Stomach (tissue), 9 donors: ENCODE data around the gene KCNMB3. TPM values are rescaled to one million over a fixed set of nuclear protein-coding genes. Genes with fewer than 3 reads are reported as not detected.

Experiments used
- DNase-seq, 2 donors: peaks; one replicate each; pipeline versions ENCODE4 v3.0.0 to v3.0.0-alpha.2; 2013 to 2019
- H3K27ac ChIP-seq, 5 donors: fragments of 200-600 bp in 4 of 5; sonication (generic) in 4 of 5; one replicate each; pipeline ENCODE4 v1.5.1; 2013 to 2019; ENCODE audit warnings: mild to moderate bottlenecking in 1 of 5, moderate library complexity in 1 of 5
- H3K27me3 ChIP-seq, 3 donors: fragments of 200-600 bp; sonication (generic); one replicate each; pipeline ENCODE4 v1.5.1; 2017 to 2019; ENCODE audit warnings: mixed run types in 1 of 3
- H3K36me3 ChIP-seq, 4 donors: fragments of 200-600 bp; sonication (generic); 1 replicate in 3 of 4; 2 replicates in 1 of 4; pipeline ENCODE4 v1.5.1; 2016 to 2019
- H3K4me1 ChIP-seq, 4 donors: fragments of 200-600 bp; sonication (generic); one replicate each; pipeline ENCODE4 v1.5.1; 2016 to 2019
- H3K4me3 ChIP-seq, 4 donors: fragments of 200-600 bp; sonication (generic) in 3 of 4; one replicate each; pipeline ENCODE4 v1.5.1; 2016 to 2019; ENCODE audit warnings: mild to moderate bottlenecking in 1 of 4
- H3K9me3 ChIP-seq, 4 donors: fragments of 200-600 bp; sonication (generic); one replicate each; pipeline ENCODE4 v1.5.1; 2016 to 2019
- EP300 ChIP-seq: sonication (generic); formaldehyde crosslinking; IDR thresholded peaks from one replicate; pipeline ENCODE4 v1.6.1; 2017; ENCODE audit warnings: antibody characterized with exemption
- POLR2A ChIP-seq, 4 donors: fragments of 450-650 bp; IDR thresholded peaks; one replicate each; pipeline ENCODE4 v1.6.1; 2016; ENCODE audit warnings: antibody characterized with exemption in 4 of 4, control low read depth in 2 of 4, mild to moderate bottlenecking in 1 of 4, moderate library complexity in 1 of 4
- POLR2AphosphoS5 ChIP-seq, 3 donors: sonication (generic); formaldehyde crosslinking; IDR thresholded peaks; one replicate each; pipeline ENCODE4 v1.6.1; 2016; ENCODE audit warnings: antibody characterized with exemption in 3 of 3
- WGBS, 5 donors: extraction: QIAGEN DNeasy Blood & Tissue Kit in 3 of 5; methylation state at CpG; one replicate each; pipeline versions ENCODE4 v1.1.5 to v1.1.7; 2013 to 2018; 5-methylcytosine and 5-hydroxymethylcytosine counted together
- intact Hi-C: fragments of 100-400 bp; cut with DNase I; formaldehyde crosslinking; loops from one replicate; pipeline ENCODE4 v1.15.1; 2023; ENCODE audit warnings: low total_unique reads
- polyA plus RNA-seq, 3 donors: library from polyadenylated mRNA; stranded (reverse); fragments of 200-250 nt; gene quantifications; one replicate each; pipeline ENCODE4 v1.2.3, GENCODE V29; 2013
- total RNA-seq, 5 donors: library from RNA; depleted of rRNA; stranded (reverse); fragments of >200 nt; gene quantifications; one replicate each; pipeline versions ENCODE4 v1.1.0 to v1.2.3, GENCODE V29; 2014 to 2016
- TF ChIP-seq, protein P1 (sequence below), 7 experiments: fragments of 450-650 bp in 4 of 7; fragments of 200-600 bp in 3 of 7; sonication (generic) in 3 of 7; IDR thresholded peaks; one replicate each; pipeline ENCODE4 v1.5.1; 2016 to 2019; ENCODE audit warnings: antibody characterized with exemption in 7 of 7, control low read depth in 2 of 7, mild to moderate bottlenecking in 1 of 7
- donor health status: healthy with polysubstance abuse.
- donor health status: Bipolar disorder and iron deficiency.
- donor health status: healthy.

KCNMB3 gene
- total and polyA plus RNA-seq, 8 donors: 0.58 to 7.2 (median 2.0) TPM; not detected in 1

DNA sequence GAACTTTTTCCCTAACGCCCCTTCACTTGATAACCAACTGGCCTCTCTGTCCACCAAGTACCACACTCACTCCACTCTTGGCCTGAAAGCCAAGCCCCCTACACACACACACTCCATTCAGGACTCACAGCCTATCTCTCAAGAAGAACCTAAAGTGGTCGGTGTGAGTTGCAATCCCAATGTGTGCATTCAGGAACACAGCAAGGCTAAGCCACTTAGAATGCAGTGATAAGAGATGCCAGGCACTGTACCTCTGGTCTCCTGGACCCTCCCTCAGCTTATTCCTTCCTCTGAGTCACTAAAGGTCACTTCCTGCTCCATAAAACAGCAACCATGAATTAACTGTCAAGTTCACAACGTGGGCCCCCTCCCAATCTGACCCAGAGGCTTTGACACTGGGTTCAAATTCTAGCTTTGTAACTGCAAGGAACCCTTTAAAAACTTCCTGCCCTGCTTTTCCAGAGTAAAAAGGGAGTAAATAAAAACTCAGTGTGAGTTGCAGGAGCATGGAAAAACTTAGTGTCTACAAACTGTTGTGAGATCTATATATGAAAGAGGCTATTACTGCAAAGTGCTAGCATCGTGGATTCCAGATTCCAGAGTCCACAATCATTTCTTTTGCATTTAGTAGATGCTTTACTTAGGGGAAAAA lies 17.6 kb upstream of the KCNMB3 start:
- Histone ChIP-seq H3K36me3 (no peaks in the 10 kb centered on the region), H3K27ac (no peak overlapping the region), H3K4me3 (no peak overlapping the region), H3K4me1 (no peaks in the 10 kb centered on the region), H3K27me3 (peaks cover 0 to 6% (median 0%) of the 10 kb centered on the region in 3 donors), H3K9me3 (no peaks in the 10 kb centered on the region)
- WGBS, 5 donors: 35 to 41% (median 39%) methylated on average over 4 of the region's 4 CpGs
- no peak for TF ChIP-seq POLR2AphosphoS5 (IDR thresholded peaks at IDR 0.05)
- TF ChIP-seq, protein P1, sequence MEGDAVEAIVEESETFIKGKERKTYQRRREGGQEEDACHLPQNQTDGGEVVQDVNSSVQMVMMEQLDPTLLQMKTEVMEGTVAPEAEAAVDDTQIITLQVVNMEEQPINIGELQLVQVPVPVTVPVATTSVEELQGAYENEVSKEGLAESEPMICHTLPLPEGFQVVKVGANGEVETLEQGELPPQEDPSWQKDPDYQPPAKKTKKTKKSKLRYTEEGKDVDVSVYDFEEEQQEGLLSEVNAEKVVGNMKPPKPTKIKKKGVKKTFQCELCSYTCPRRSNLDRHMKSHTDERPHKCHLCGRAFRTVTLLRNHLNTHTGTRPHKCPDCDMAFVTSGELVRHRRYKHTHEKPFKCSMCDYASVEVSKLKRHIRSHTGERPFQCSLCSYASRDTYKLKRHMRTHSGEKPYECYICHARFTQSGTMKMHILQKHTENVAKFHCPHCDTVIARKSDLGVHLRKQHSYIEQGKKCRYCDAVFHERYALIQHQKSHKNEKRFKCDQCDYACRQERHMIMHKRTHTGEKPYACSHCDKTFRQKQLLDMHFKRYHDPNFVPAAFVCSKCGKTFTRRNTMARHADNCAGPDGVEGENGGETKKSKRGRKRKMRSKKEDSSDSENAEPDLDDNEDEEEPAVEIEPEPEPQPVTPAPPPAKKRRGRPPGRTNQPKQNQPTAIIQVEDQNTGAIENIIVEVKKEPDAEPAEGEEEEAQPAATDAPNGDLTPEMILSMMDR (IDR thresholded peaks at IDR 0.05): no peak
- no peak for TF ChIP-seq POLR2A (IDR thresholded peaks at IDR 0.05)
- TF ChIP-seq EP300: no peak
- DNase-seq: no peak
- intact Hi-C loops: no loop called here

DNA sequence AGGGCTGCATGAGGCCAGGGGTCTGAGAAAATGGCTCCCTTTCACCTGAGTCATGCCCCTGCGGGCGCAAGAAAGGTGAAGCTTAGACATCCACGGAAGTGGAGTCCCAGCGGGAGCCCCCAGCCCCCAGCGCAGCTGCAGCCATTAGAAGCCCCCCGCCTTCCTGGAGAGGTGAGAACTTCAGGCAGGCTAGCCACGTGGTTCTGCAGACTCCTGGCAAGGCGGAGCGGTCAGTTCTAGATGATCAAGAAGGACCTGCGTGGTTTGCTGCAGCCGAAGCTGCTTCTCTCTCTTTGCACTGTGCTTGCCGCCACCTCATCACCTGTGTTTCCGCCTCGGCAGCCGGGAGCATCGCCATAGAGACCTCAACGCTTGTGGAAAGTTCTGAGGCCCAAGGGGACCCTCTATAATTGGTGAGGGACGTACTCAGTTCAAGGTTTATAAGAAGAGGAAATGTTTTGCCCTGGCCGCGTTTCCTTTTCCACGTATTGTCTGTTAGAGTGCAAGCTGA lies 15.8 kb upstream of the KCNMB3 start:
- intact Hi-C loops: no loop called here
- Histone ChIP-seq H3K27me3 (peaks cover 0 to 6% (median 0%) of the 10 kb centered on the region in 3 donors), H3K9me3 (no peaks in the 10 kb centered on the region), H3K4me3 (no peak overlapping the region), H3K36me3 (no peaks in the 10 kb centered on the region), H3K27ac (no peak overlapping the region), H3K4me1 (peaks cover 0 to 3% (median under 1%) of the 10 kb centered on the region in 4 donors)
- peak in 1 of 2 donors; percentile 52 for DNase-seq
- TF ChIP-seq EP300 (no peak), POLR2A (IDR thresholded peaks at IDR 0.05) (no peak)
- TF ChIP-seq, protein P1 (IDR thresholded peaks at IDR 0.05): no peak
- WGBS, 5 donors: 75 to 84% (median 76%) methylated on average over 17 to 21 of the region's 21 CpGs

DNA sequence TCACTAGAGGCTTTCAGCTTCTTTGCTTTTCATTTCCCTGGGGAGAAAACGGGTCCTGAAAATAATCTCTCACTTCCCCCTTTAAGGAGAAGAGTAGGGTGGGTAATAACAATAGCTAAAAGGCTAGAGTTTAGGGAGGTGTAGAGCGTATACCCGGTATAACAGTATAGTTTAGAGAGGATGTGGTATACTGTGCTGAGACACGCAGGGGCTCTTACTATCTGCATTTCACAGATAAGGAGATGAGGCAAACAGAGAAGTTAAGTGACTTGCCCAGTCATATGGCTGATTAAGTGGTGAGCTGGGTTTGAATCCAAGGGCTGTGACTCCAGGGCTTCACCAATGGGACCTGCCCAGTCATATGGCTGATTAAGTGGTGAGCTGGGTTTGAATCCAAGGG lies 15.0 kb upstream of the KCNMB3 start:
- no peak for DNase-seq
- intact Hi-C loops: no loop called here
- Histone ChIP-seq H3K36me3 (no peaks in the 10 kb centered on the region), H3K27me3 (peaks cover 0 to 6% (median 0%) of the 10 kb centered on the region in 3 donors), H3K27ac (no peak overlapping the region), H3K4me1 (peaks cover 0 to 7% (median 3%) of the 10 kb centered on the region in 4 donors), H3K9me3 (no peaks in the 10 kb centered on the region), H3K4me3 (no peak overlapping the region)
- 64 to 78% (median 72%) methylated on average over 4 of the region's 4 CpGs for WGBS, 5 donors
- TF ChIP-seq, protein P1 (IDR thresholded peaks at IDR 0.05): no peak
- TF ChIP-seq EP300: no peak
- TF ChIP-seq POLR2A (IDR thresholded peaks at IDR 0.05): no peak

DNA sequence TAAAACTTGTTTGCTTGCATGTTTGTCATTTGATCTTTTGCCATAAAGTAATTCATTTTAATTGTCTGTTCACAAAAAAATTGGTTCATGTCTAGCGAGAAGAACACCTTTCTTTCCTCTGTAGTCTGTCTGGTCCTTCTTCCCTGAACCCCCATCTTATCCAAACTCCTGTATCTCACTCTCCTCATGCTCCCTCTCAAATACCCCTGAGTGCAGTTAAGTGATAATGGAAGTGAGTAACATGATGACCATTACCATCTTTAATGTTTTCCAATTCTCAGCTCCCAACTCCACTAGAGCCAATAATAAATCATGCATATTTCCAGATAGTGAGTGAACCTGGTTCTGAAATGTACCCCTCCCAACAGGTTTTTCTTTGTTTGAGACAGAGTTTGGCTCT lies 14.2 kb upstream of the KCNMB3 start:
- intact Hi-C loops: no loop called here
- Histone ChIP-seq H3K4me3 (no peak overlapping the region), H3K4me1 (peaks cover 0 to 9% (median 3%) of the 10 kb centered on the region in 4 donors), H3K27me3 (peaks cover 0 to 6% (median 0%) of the 10 kb centered on the region in 3 donors), H3K27ac (no peak overlapping the region), H3K36me3 (no peaks in the 10 kb centered on the region), H3K9me3 (peaks cover 0 to under 1% (median 0%) of the 10 kb centered on the region in 4 donors)
- 88 to 100% (median 95%) methylated on average over 1 of the region's 1 CpG for WGBS, 5 donors
- TF ChIP-seq POLR2A (IDR thresholded peaks at IDR 0.05) (no peak), POLR2AphosphoS5 (IDR thresholded peaks at IDR 0.05) (no peak), EP300 (no peak)
- TF ChIP-seq, protein P1 (IDR thresholded peaks at IDR 0.05): no peak
- DNase-seq: no peak
